ENCODE results near the gene ITGB4.

The ITGB4 gene

DNA sequence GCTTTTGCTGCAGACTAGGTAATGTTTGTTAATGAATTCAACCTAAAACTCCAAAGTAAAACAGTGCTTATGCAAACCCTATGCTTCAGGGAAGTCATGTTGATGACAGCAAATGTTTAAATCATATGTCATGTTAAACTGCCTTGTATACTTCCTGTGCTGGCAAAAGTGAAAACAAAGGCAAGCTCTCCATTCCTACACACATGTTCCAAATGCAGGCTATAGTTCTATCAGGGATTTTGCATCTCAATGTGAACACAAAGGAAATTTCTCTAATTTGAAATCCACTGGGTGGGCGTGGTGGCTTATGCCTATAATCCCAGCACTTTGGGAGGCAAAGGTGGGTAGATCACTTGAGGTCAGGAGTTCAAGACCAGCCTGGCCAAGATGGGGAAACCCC is 82.6 kb downstream of the ITGB4 start:
- DNase-seq: no peak

- no peak for DNase-seq
Observed at GRCh38 chr17:75806822-75807500, 85.7 kb downstream of the ITGB4 start.
